K562 (cell line): ENCODE measurements around the gene DCAF6. TPM values are rescaled to one million over a fixed set of nuclear protein-coding genes. Genes with fewer than 3 reads are reported as not detected.
A peak's percentile ranks its signal among the peaks of the same experiment; 100 is the strongest.

Experiments
- ATAC-seq: fragments of 200-7000 bp; cut with Tn5 transposase; 3 replicates; pipeline ENCODE4 v1.9.1; 2020; ENCODE audit warnings: moderate library complexity
- BruUV-seq: library from RNA; stranded (reverse); fragments of 400-500 nt; replicated peaks from 2 replicates; lab custom pipeline; 2021; lab: Mats Ljungman, UMichigan
- CTCF ChIA-PET: fragments of 300-600 bp; formaldehyde crosslinking; extraction: SDS; loops from one replicate; lab custom pipeline; 2021; ENCODE audit warnings: low intra/inter-chr PET ratio; lab: Yijun Ruan, JAX
- POLR2A ChIA-PET: fragments of 300-600, 350-650 bp; sonication (Branson Sonifier 250); formaldehyde crosslinking; extraction: SDS; loops from one replicate; lab custom pipeline; 2021; ENCODE audit warnings: antibody characterized with exemption, inconsistent platforms; lab: Yijun Ruan, JAX
- DNase-seq, 4 experiments: peaks; one replicate each; pipeline versions ENCODE4 v3.0.0 to v3.0.0-alpha.2; 2011 to 2018; ENCODE audit warnings: low spot score in 3 of 4, mixed read lengths in 3 of 4; ENCODE audit errors: extremely low read depth in 1 of 4
- FAIRE-seq: peaks from 2 replicates; lab custom pipeline; 2011; peaks lifted over from hg19 to GRCh38; lab: Jason Lieb, UNC
- H2AFZ ChIP-seq: 2 replicates; pipeline ENCODE4 v1.6.0; 2011; ENCODE audit warnings: low read depth, low read length, control low read depth, inconsistent platforms
- H3K27ac ChIP-seq: fragments of 200-600 bp; 3 replicates; pipeline ENCODE4 v1.8.0; 2011; ENCODE audit warnings: low read depth, mild to moderate bottlenecking, control low read depth, inconsistent platforms, low read length, moderate library complexity, mixed read lengths; ENCODE audit errors: extremely low read depth
- H3K27me3 ChIP-seq, 2 experiments: fragments of 300-600 bp in 1 of 2; 2 replicates in 1 of 2; 3 replicates in 1 of 2; pipeline versions ENCODE4 v1.6.0 to v1.8.0; 2011; ENCODE audit warnings: inconsistent platforms in 2 of 2, low read length in 2 of 2, mild to moderate bottlenecking in 1 of 2, mixed read lengths in 1 of 2, moderate library complexity in 1 of 2; ENCODE audit not compliant: control insufficient read depth in 2 of 2, insufficient read depth in 2 of 2
- H3K36me3 ChIP-seq: fragments of 300-600 bp; 3 replicates; pipeline ENCODE4 v1.8.0; 2011; ENCODE audit warnings: mild to moderate bottlenecking, low read length, inconsistent platforms; ENCODE audit not compliant: control insufficient read depth, insufficient read depth
- H3K4me1 ChIP-seq, 2 experiments: fragments of 200-600 bp in 1 of 2; replicated peaks in 1 of 2; 2 replicates in 1 of 2; 3 replicates in 1 of 2; pipeline versions ENCODE4 v1.5.1 to v1.8.0; 2011; ENCODE audit warnings: inconsistent platforms in 2 of 2, low read length in 2 of 2, mild to moderate bottlenecking in 1 of 2, mixed read lengths in 1 of 2, moderate library complexity in 1 of 2; ENCODE audit not compliant: control insufficient read depth in 2 of 2, insufficient read depth in 2 of 2
- H3K4me2 ChIP-seq: 2 replicates; pipeline ENCODE4 v1.6.1; 2011; ENCODE audit warnings: low read length, control low read depth, inconsistent platforms, mixed read lengths; ENCODE audit not compliant: insufficient read depth
- H3K4me3 ChIP-seq: fragments of 200-600 bp; sonication (generic), shearing (Covaris generic); 2 replicates; pipeline ENCODE4 v1.5.1; 2016; ENCODE audit warnings: control low read depth, inconsistent platforms
- H3K79me2 ChIP-seq: fragments of 200-600 bp; 3 replicates; pipeline ENCODE4 v1.8.0; 2011; ENCODE audit warnings: low read length, inconsistent platforms; ENCODE audit not compliant: control insufficient read depth, insufficient read depth
- H3K9ac ChIP-seq, 2 experiments: 2 replicates each; pipeline versions ENCODE4 v1.6.0 to v1.6.1; 2011; ENCODE audit warnings: low read depth in 2 of 2, low read length in 2 of 2, control low read depth in 1 of 2, inconsistent platforms in 1 of 2, mild to moderate bottlenecking in 1 of 2, mixed read lengths in 1 of 2; ENCODE audit not compliant: insufficient read depth in 1 of 2
- H3K9me1 ChIP-seq: one replicate; pipeline ENCODE4 v1.6.0; 2011; ENCODE audit warnings: inconsistent platforms, mild to moderate bottlenecking, low read length, moderate library complexity; ENCODE audit not compliant: control insufficient read depth, insufficient read depth
- H3K9me3 ChIP-seq: replicated peaks from 2 replicates; pipeline ENCODE4 v1.5.1; 2011; ENCODE audit warnings: low read depth, low read length, inconsistent platforms; ENCODE audit not compliant: control insufficient read depth, insufficient read depth
- H4K20me1 ChIP-seq: replicated peaks from 2 replicates; pipeline ENCODE4 v1.6.1; 2011; ENCODE audit warnings: low read length, inconsistent platforms, mixed read lengths; ENCODE audit not compliant: control insufficient read depth, insufficient read depth
- BHLHE40 ChIP-seq: IDR thresholded peaks from 2 replicates; pipeline ENCODE4 v1.6.1; 2011; ENCODE audit warnings: low read length, improper control_type of control experiment
- HDGF ChIP-seq: fragments of 450-650 bp; IDR thresholded peaks from 2 replicates; pipeline ENCODE4 v1.6.1; 2016
- PCBP1 ChIP-seq: fragments of 200-400 bp; formaldehyde crosslinking; IDR thresholded peaks from 2 replicates; pipeline ENCODE4 v1.6.1; 2018; ENCODE audit warnings: mild to moderate bottlenecking, low read depth, low read length; ENCODE audit not compliant: poor library complexity, severe bottlenecking
- ZNF24 ChIP-seq: fragments of 450-650 bp; IDR thresholded peaks from 2 replicates; pipeline ENCODE4 v1.6.1; 2016
- ZZZ3 ChIP-seq: fragments of 450-650 bp; IDR thresholded peaks from 2 replicates; pipeline ENCODE4 v1.6.1; 2016; ENCODE audit warnings: antibody characterized with exemption, mild to moderate bottlenecking, moderate library complexity
- WGBS: fragments of 100-300 bp; shearing (Covaris generic); methylation state at CpG from one replicate; pipeline ENCODE4 v1.1.6; 2016; ENCODE audit warnings: low coverage, mixed read lengths; ENCODE audit not compliant: insufficient coverage; ENCODE audit errors: missing lambda C conversion rate; 5-methylcytosine and 5-hydroxymethylcytosine counted together
- in situ Hi-C: fragments of 300-500 bp; cut with MboI; formaldehyde crosslinking; loops from 4 replicates; pipeline ENCODE4 v1.15.0; 2018; ENCODE audit warnings: inconsistent platforms, mixed read lengths
- intact Hi-C: fragments of 100-400 bp; cut with micrococcal nuclease; formaldehyde crosslinking; loops from 2 replicates; pipeline ENCODE4 v1.14.2; 2022
- polyA plus RNA-seq, 8 experiments: library from polyadenylated mRNA; depleted of rRNA in 4 of 8; stranded (reverse) in 5 of 8; unstranded in 3 of 8; fragments of >200 nt; fragmentation: Nextera tagmentation in 2 of 8; fragmentation: Illumina TruSeq in 1 of 8; extraction: Ambion mirVana in 2 of 8; extraction: Trizol in 1 of 8; gene quantifications; 2 replicates each; pipeline versions ENCODE4 v1.2.1 to v1.2.3, GENCODE V29; 2011 to 2014; ENCODE audit warnings: inconsistent platforms in 1 of 8, missing spikeins in 1 of 8
- total RNA-seq, 7 experiments: library from RNA; depleted of rRNA in 6 of 7; stranded (reverse); fragments of >200 nt in 6 of 7; fragmentation: Illumina TruSeq in 2 of 7; extraction: Trizol in 2 of 7; gene quantifications; 2 replicates each; pipeline versions ENCODE4 v1.2.1 to v1.2.3, GENCODE V29; 2011 to 2021; ENCODE audit warnings: low replicate concordance in 1 of 7
- TF ChIP-seq, protein P1 (sequence below), 2 experiments: fragments of 450-650 bp; conservative IDR thresholded peaks; 2 replicates each; pipeline ENCODE4 v1.6.1; 2017; ENCODE audit warnings: mild to moderate bottlenecking in 2 of 2, moderate library complexity in 2 of 2

The DCAF6 gene
- total and polyA plus RNA-seq, 9 of the 15 experiments (the other 6 are each of a cell fraction or from before 2014, with no cell fraction given), result 19.1 to 102 (median 46.3) TPM

DNA sequence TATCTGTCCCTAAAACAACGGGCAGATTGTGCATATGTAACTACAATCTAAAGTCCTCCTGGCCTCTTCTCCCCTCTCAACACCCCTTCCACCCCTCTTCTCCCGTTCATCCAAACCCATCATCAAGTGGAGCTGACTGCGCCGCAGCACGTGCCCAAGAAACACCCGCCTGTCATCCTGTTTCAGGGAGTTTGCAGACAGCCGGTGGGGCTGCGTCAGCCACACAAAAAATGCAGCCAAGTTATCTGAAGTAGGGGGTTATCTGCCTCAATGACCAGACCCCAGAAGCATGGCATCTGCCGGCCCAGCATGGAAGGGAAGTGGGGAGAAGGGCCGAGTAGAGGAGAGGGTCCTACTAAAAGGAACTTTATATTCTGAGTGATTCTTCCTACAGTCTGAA is 151.2 kb downstream of the DCAF6 start:
- H3K9me1 ChIP-seq, result no peaks in the 10 kb centered on the region
- 33% methylated on average over 10 of the region's 10 CpGs for WGBS
- no peaks in the 10 kb centered on the region for H4K20me1 ChIP-seq
- no TSS peak for BruUV-seq
- H3K4me2 ChIP-seq, result no peak overlapping the region
- H3K9ac ChIP-seq, result no peak overlapping the region
- ATAC-seq, result no peak
- H3K9me3 ChIP-seq, result no peaks in the 10 kb centered on the region
- in situ Hi-C loops, result no loop called here
- H3K36me3 ChIP-seq, result no peaks in the 10 kb centered on the region
- peaks cover 3 to 15% of the 10 kb centered on the region in 2 experiments; a peak in 4 of 5 replicates for H3K4me1 ChIP-seq
- H3K79me2 ChIP-seq, result no peaks in the 10 kb centered on the region
- DNase-seq, result no peak
- no peak overlapping the region for H2AFZ ChIP-seq
- POLR2A ChIA-PET, result no interaction called here
- H3K27ac ChIP-seq, result no peak overlapping the region
- H3K27me3 ChIP-seq, result peaks cover 0 to 5% of the 10 kb centered on the region in 2 experiments; a peak in 1 of 5 replicates
- intact Hi-C loops, result loop anchor here (10.0 kb wide), 2 partner anchors 403 to 483 kb away; no protein-coding TSS in a partner anchor
- TF ChIP-seq HDGF (no peak), BHLHE40 (peak; percentile 29; the same call in 1 of the 2 replicates)
- no peak overlapping the region for H3K4me3 ChIP-seq
- CTCF ChIA-PET, result interaction anchor here (0.5 kb wide), 1 partner anchor 23 kb away, joined by 3 read pairs; no protein-coding TSS in a partner anchor
- FAIRE-seq, result no peak

DNA sequence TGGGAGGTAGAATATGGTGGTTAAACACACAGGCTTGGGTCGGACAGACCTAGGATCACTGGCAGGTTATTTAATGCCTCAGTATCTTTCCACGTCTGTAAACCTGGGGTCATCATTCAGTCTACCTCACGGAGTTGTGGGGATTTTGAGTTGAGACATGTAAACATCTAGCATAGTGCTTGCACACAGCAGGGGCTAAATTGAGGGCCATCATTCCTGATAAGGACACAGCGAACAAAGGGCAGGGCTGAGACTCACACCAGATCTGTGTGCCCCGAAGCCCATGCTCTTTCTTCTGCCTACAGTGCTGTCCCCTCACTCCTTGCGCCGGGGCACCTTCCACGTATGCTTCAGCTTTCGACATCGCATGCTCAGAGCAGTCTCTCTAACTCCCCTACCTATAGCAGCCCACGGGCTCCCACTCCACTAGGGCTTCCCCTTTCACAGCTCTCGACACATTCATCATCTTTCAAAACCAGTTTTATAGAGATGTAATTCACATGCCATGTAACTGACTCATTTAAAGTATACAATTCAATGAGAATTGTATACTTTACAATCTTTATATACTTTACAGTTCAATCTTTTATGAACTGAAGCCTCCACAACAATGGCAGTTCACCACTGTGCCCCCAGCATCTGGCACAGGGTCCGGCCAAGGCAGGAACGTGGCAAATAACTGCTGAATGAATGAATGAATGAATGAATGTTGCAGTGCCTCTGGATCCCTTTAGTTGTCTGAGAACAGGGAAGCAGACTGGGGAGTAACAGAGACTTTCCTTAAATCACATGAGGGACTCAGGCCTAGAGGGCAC is 152.2 kb downstream of the DCAF6 start:
- H3K9me1 ChIP-seq, result no peaks in the 10 kb centered on the region
- peak; percentile 29 for FAIRE-seq
- H3K4me2 ChIP-seq, result no peak overlapping the region
- no peak for ATAC-seq
- no TSS peak for BruUV-seq
- TF ChIP-seq ZNF24, result peak; percentile 83
- TF ChIP-seq ZZZ3, result no peak
- no peak for TF ChIP-seq PCBP1
- TF ChIP-seq, protein P1, sequence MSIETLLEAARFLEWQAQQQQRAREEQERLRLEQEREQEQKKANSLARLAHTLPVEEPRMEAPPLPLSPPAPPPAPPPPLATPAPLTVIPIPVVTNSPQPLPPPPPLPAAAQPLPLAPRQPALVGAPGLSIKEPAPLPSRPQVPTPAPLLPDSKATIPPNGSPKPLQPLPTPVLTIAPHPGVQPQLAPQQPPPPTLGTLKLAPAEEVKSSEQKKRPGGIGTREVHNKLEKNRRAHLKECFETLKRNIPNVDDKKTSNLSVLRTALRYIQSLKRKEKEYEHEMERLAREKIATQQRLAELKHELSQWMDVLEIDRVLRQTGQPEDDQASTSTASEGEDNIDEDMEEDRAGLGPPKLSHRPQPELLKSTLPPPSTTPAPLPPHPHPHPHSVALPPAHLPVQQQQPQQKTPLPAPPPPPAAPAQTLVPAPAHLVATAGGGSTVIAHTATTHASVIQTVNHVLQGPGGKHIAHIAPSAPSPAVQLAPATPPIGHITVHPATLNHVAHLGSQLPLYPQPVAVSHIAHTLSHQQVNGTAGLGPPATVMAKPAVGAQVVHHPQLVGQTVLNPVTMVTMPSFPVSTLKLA (conservative IDR thresholded peaks at IDR 0.05), result no peak
- TF ChIP-seq, all 486 proteins: peak for 1
- Histone ChIP-seq H3K9ac (peak overlapping the region in 1 of 2 experiments; percentile 70; a peak in 1 of 4 replicates), H2AFZ (no peak overlapping the region), H3K36me3 (no peaks in the 10 kb centered on the region), H3K4me3 (no peak overlapping the region), H3K27me3 (peaks cover 0 to 15% of the 10 kb centered on the region in 2 experiments; a peak in 1 of 5 replicates), H4K20me1 (no peaks in the 10 kb centered on the region), H3K27ac (no peak overlapping the region), H3K79me2 (no peaks in the 10 kb centered on the region), H3K4me1 (peaks cover 3 to 17% of the 10 kb centered on the region in 2 experiments; a peak in 4 of 5 replicates), H3K9me3 (no peaks in the 10 kb centered on the region)
- 45% methylated on average over 14 of the region's 14 CpGs for WGBS
- DNase-seq, result no peak
- intact Hi-C loops, result loop anchor here (10.0 kb wide), 2 partner anchors 404 to 484 kb away; no protein-coding TSS in a partner anchor
- ChIA-PET POLR2A (interaction anchor here (0.5 kb wide), 1 partner anchor 41 kb away, joined by 3 read pairs; no protein-coding TSS in a partner anchor), CTCF (interaction anchor here (0.6 kb wide), 1 partner anchor 67 kb away, joined by 4 read pairs; no protein-coding TSS in a partner anchor)
- in situ Hi-C loops, result no loop called here
